Measurements from ENCODE around the gene ROCK1. TPM values are rescaled to one million over a fixed set of nuclear protein-coding genes. Genes with fewer than 3 reads are reported as not detected.
"Not testable (repeated sequence)": the region's sequence is repeated elsewhere in the genome, so short reads cannot be mapped to it uniquely, and the experiment has no call there.

The ROCK1 gene
- total and polyA plus RNA-seq, 4 donors: 7.4 to 28.7 (median 18.7) TPM

GRCh38 chr18:21141668-21142422 is 30.2 kb upstream of the ROCK1 start:
- TF ChIP-seq JUND (IDR thresholded peaks at IDR 0.05) (no peak), SP1 (IDR thresholded peaks at IDR 0.05) (no peak), RAD21 (IDR thresholded peaks at IDR 0.05) (no peak), FOXA2 (IDR thresholded peaks at IDR 0.05) (no peak), RXRA (IDR thresholded peaks at IDR 0.05) (no peak), CTCF (IDR thresholded peaks at IDR 0.05; ENCODE audit: low read depth, low read length, missing input control) (no peak), ATF3 (IDR thresholded peaks at IDR 0.05) (no peak), GABPA (IDR thresholded peaks at IDR 0.05 in 1 of 2, conservative IDR thresholded peaks at IDR 0.05 in 1 of 2) (no peak), YY1 (IDR thresholded peaks at IDR 0.05) (no peak), REST (IDR thresholded peaks at IDR 0.05) (no peak), HNF4A (conservative IDR thresholded peaks at IDR 0.05) (no peak), EGR1 (IDR thresholded peaks at IDR 0.05; ENCODE audit: low read depth in 2 of 2) (no peak), HNF4G (IDR thresholded peaks at IDR 0.05) (no peak), NR2F2 (IDR thresholded peaks at IDR 0.05) (no peak), FOXA1 (IDR thresholded peaks at IDR 0.05) (no peak), TAF1 (conservative IDR thresholded peaks at IDR 0.05) (no peak), ZBTB33 (IDR thresholded peaks at IDR 0.05) (no peak)
- Histone ChIP-seq H3K9ac (ENCODE audit: low read depth in 1 of 2, low read length in 2 of 2) (no peak overlapping the region), H3K4me1 (ENCODE audit: control insufficient read depth in 4 of 4, insufficient read depth in 4 of 4, low read length in 3 of 4) (peaks cover 0 to 1% (median 0%) of the 10 kb centered on the region in 4 donors), H3K4me3 (ENCODE audit: low read depth in 1 of 3, low read length in 3 of 3) (no peak overlapping the region), H3K27ac (ENCODE audit: low read depth in 1 of 2, low read length in 2 of 2) (no peak overlapping the region), H3K27me3 (ENCODE audit: control insufficient read depth in 4 of 4, insufficient read depth in 4 of 4, low read length in 3 of 4) (no peaks in the 10 kb centered on the region), H3K36me3 (ENCODE audit: control insufficient read depth in 4 of 4, insufficient read depth in 3 of 4, low read depth in 1 of 4, low read length in 3 of 4) (no peaks in the 10 kb centered on the region), H3K9me3 (ENCODE audit: control insufficient read depth in 4 of 4, low read length in 3 of 4) (no peaks in the 10 kb centered on the region)
- WGBS: 70% methylated on average over 5 of the region's 5 CpGs
- DNase-seq (ENCODE audit: low spot score): no peak

- not testable (repeated sequence) for H3K36me3 ChIP-seq (ENCODE audit: control insufficient read depth in 4 of 4, insufficient read depth in 3 of 4, low read depth in 1 of 4, low read length in 3 of 4); DNase-seq (ENCODE audit: low spot score); H3K4me3 ChIP-seq (ENCODE audit: low read depth in 1 of 3, low read length in 3 of 3); H3K9ac ChIP-seq (ENCODE audit: low read depth in 1 of 2, low read length in 2 of 2); H3K27me3 ChIP-seq (ENCODE audit: control insufficient read depth in 4 of 4, insufficient read depth in 4 of 4, low read length in 3 of 4); H3K4me1 ChIP-seq (ENCODE audit: control insufficient read depth in 4 of 4, insufficient read depth in 4 of 4, low read length in 3 of 4); H3K9me3 ChIP-seq (ENCODE audit: control insufficient read depth in 4 of 4, low read length in 3 of 4); H3K27ac ChIP-seq (ENCODE audit: low read depth in 1 of 2, low read length in 2 of 2)
- WGBS: 98% methylated on average over 41 of the region's 41 CpGs
Observed at GRCh38 chr18:21137719-21138488, 26.3 kb upstream of the ROCK1 start.

All from liver (tissue), 9 donors.